ENCODE measurements around the gene RPN1. TPM values are rescaled to one million over a fixed set of nuclear protein-coding genes. Genes with fewer than 3 reads are reported as not detected.

RPN1 gene
- total RNA-seq, 1 donor, result 661 TPM

GRCh38 chr3:128648940-128649663 is 1.5 kb downstream of the RPN1 start:
- H3K4me3 ChIP-seq (ENCODE audit: low read depth, low read length), result peak overlapping the region; percentile 100
- TF ChIP-seq CTCF (IDR thresholded peaks at IDR 0.05; ENCODE audit: insufficient read depth, low read depth, low read length), result no peak
- peak; percentile 32 for DNase-seq (ENCODE audit: low read depth)

- H3K4me3 ChIP-seq (ENCODE audit: low read depth, low read length), result peak overlapping the region; percentile 100
- DNase-seq (ENCODE audit: low read depth), result no peak
- TF ChIP-seq CTCF (IDR thresholded peaks at IDR 0.05; ENCODE audit: insufficient read depth, low read depth, low read length), result no peak
Measured at GRCh38 chr3:128648402-128648801, 2.2 kb downstream of the RPN1 start.

GRCh38 chr3:128647307-128647706 is 3.3 kb downstream of the RPN1 start:
- no peak overlapping the region for H3K4me3 ChIP-seq (ENCODE audit: low read depth, low read length)
- no peak for DNase-seq (ENCODE audit: low read depth)
- TF ChIP-seq CTCF (IDR thresholded peaks at IDR 0.05; ENCODE audit: insufficient read depth, low read depth, low read length), result no peak

GRCh38 chr3:128634075-128634611 is 16.5 kb downstream of the RPN1 start:
- TF ChIP-seq CTCF (IDR thresholded peaks at IDR 0.05; ENCODE audit: insufficient read depth, low read depth, low read length), result no peak
- no peak overlapping the region for H3K4me3 ChIP-seq (ENCODE audit: low read depth, low read length)
- DNase-seq (ENCODE audit: low read depth), result no peak

- no peak for DNase-seq (ENCODE audit: low read depth)
- no peak overlapping the region for H3K4me3 ChIP-seq (ENCODE audit: low read depth, low read length)
- no peak for TF ChIP-seq CTCF (IDR thresholded peaks at IDR 0.05; ENCODE audit: insufficient read depth, low read depth, low read length)
Measured at GRCh38 chr3:128632301-128632700, 18.3 kb downstream of the RPN1 start.

- no peak overlapping the region for H3K4me3 ChIP-seq (ENCODE audit: low read depth, low read length)
- TF ChIP-seq CTCF (IDR thresholded peaks at IDR 0.05; ENCODE audit: insufficient read depth, low read depth, low read length), result no peak
- no peak for DNase-seq (ENCODE audit: low read depth)
Measured at GRCh38 chr3:128629936-128630335, 20.7 kb downstream of the RPN1 start.
